ENCODE results near the gene IGHMBP2.

- TF ChIP-seq CTCF (conservative IDR thresholded peaks at IDR 0.05; ENCODE audit: low read depth, low read length) (no peak), EZH2 (IDR thresholded peaks at IDR 0.05; ENCODE audit: borderline replicate concordance, low read depth, low read length, poor library complexity, severe bottlenecking) (no peak)
Observed at GRCh38 chr11:68954836-68955606, 51.3 kb downstream of the IGHMBP2 start.
